Endothelial cell of umbilical vein (primary cell): ENCODE data around the gene TAMM41. TPM values are rescaled to one million over a fixed set of nuclear protein-coding genes. Genes with fewer than 3 reads are reported as not detected.
A peak's percentile ranks its signal among the peaks of the same experiment; 100 is the strongest.

Experiments
- BruUV-seq: library from RNA; stranded (reverse); fragments of 400-500 nt; replicated peaks from 2 replicates; lab custom pipeline; 2021; lab: Mats Ljungman, UMichigan
- CTCF ChIA-PET: fragments of 300-600, 350-600 bp; sonication (Branson Sonifier 250); formaldehyde crosslinking; loops from one replicate; lab custom pipeline; 2021; ENCODE audit warnings: antibody characterized with exemption, inconsistent platforms; lab: Charles Lee
- POLR2A ChIA-PET: fragments of 300-600, 350-600 bp; sonication (Branson Sonifier 250); formaldehyde crosslinking; loops from one replicate; lab custom pipeline; 2021; ENCODE audit warnings: antibody characterized with exemption, inconsistent platforms; lab: Charles Lee
- DNase-seq: peaks from one replicate; pipeline ENCODE4 v3.0.0-alpha.2; 2011; ENCODE audit warnings: low read depth, low spot score
- FAIRE-seq: peaks from 2 replicates; lab custom pipeline; 2011; peaks lifted over from hg19 to GRCh38; lab: Jason Lieb, UNC
- H2AFZ ChIP-seq: 2 replicates; pipeline ENCODE4 v1.6.0; 2012; ENCODE audit warnings: low read depth, low read length, control low read depth, inconsistent platforms
- H3K27ac ChIP-seq: 2 replicates; pipeline ENCODE4 v1.5.1; 2011; ENCODE audit warnings: low read depth, mild to moderate bottlenecking, control low read depth, low read length, moderate library complexity; ENCODE audit not compliant: insufficient read depth
- H3K27me3 ChIP-seq, 2 experiments: 2 replicates each; pipeline versions ENCODE4 v1.6.0 to v1.6.1; 2011; ENCODE audit warnings: low read length in 2 of 2, mixed read lengths in 1 of 2; ENCODE audit not compliant: control insufficient read depth in 2 of 2, insufficient read depth in 2 of 2
- H3K36me3 ChIP-seq, 2 experiments: 2 replicates in 1 of 2; 3 replicates in 1 of 2; pipeline ENCODE4 v1.5.1; 2011; ENCODE audit warnings: low read length in 2 of 2, mild to moderate bottlenecking in 1 of 2, moderate library complexity in 1 of 2; ENCODE audit not compliant: control insufficient read depth in 2 of 2, insufficient read depth in 2 of 2; ENCODE audit errors: extremely low read depth in 1 of 2
- H3K4me1 ChIP-seq: 3 replicates; pipeline ENCODE4 v1.5.1; 2011; ENCODE audit warnings: mild to moderate bottlenecking, low read length; ENCODE audit not compliant: control insufficient read depth, insufficient read depth; ENCODE audit errors: extremely low read depth
- H3K4me2 ChIP-seq: 2 replicates; pipeline ENCODE4 v1.6.1; 2011; ENCODE audit warnings: low read length, control low read depth, mixed read lengths; ENCODE audit not compliant: insufficient read depth
- H3K4me3 ChIP-seq, 3 experiments: fragments of 200-600 bp in 1 of 3; sonication (generic), shearing (Covaris generic) in 1 of 3; replicated peaks in 1 of 3; 2 replicates each; pipeline ENCODE4 v1.5.1; 2011 to 2016; ENCODE audit warnings: control low read depth in 3 of 3, low read length in 3 of 3, mild to moderate bottlenecking in 2 of 3, inconsistent platforms in 1 of 3, low read depth in 1 of 3, moderate library complexity in 1 of 3; ENCODE audit not compliant: insufficient read depth in 1 of 3
- H3K79me2 ChIP-seq: 2 replicates; pipeline ENCODE4 v1.6.0; 2012; ENCODE audit warnings: low read length, inconsistent platforms; ENCODE audit not compliant: control insufficient read depth, insufficient read depth
- H3K9ac ChIP-seq: replicated peaks from 2 replicates; pipeline ENCODE3; 2011; ENCODE audit warnings: low read length, control low read depth; ENCODE audit not compliant: insufficient read depth; ENCODE audit errors: extremely low read depth
- H3K9me1 ChIP-seq: replicated peaks from 3 replicates; pipeline ENCODE4 v1.6.0; 2011; ENCODE audit warnings: mild to moderate bottlenecking, low read length; ENCODE audit not compliant: control insufficient read depth, insufficient read depth; ENCODE audit errors: extremely low read depth
- H3K9me3 ChIP-seq: replicated peaks from 2 replicates; pipeline ENCODE4 v1.5.1; 2012; ENCODE audit warnings: low read length, inconsistent platforms; ENCODE audit not compliant: control insufficient read depth, insufficient read depth
- H4K20me1 ChIP-seq: replicated peaks from 2 replicates; pipeline ENCODE3; 2011; ENCODE audit warnings: mild to moderate bottlenecking, low read length; ENCODE audit not compliant: control insufficient read depth, insufficient read depth; ENCODE audit errors: extremely low read depth
- CTCF ChIP-seq, 2 donors: IDR thresholded peaks; 1 replicate in 1 of 2; 2 replicates in 1 of 2; pipeline ENCODE4 v1.5.1; 2011; ENCODE audit warnings: low read length in 2 of 2, mild to moderate bottlenecking in 2 of 2, moderate library complexity in 2 of 2, control low read depth in 1 of 2, inconsistent platforms in 1 of 2, low read depth in 1 of 2; ENCODE audit not compliant: insufficient read depth in 1 of 2; ENCODE audit errors: extremely low read depth in 1 of 2
- EZH2 ChIP-seq: IDR thresholded peaks from 2 replicates; pipeline ENCODE4 v1.6.1; 2012; ENCODE audit warnings: borderline replicate concordance, low read depth, mild to moderate bottlenecking, moderate library complexity, low read length, inconsistent platforms; ENCODE audit not compliant: severe bottlenecking
- FOS ChIP-seq: IDR thresholded peaks from 2 replicates; pipeline ENCODE4 v1.6.1; 2011; ENCODE audit warnings: mild to moderate bottlenecking, low read length, moderate library complexity, borderline replicate concordance; ENCODE audit not compliant: insufficient read depth
- GATA2 ChIP-seq: IDR thresholded peaks from 2 replicates; pipeline ENCODE4 v1.7.0; 2011; ENCODE audit warnings: low read depth, mild to moderate bottlenecking, moderate library complexity, mixed read lengths, low read length; ENCODE audit not compliant: insufficient read length, insufficient read depth
- JUN ChIP-seq: IDR thresholded peaks from 2 replicates; pipeline ENCODE4 v1.6.1; 2011; ENCODE audit warnings: borderline replicate concordance, low read depth; ENCODE audit not compliant: insufficient read length, insufficient read depth
- MAX ChIP-seq: IDR thresholded peaks from 2 replicates; pipeline ENCODE4 v1.6.1; 2011; ENCODE audit not compliant: insufficient read depth, insufficient read length
- MYC ChIP-seq: IDR thresholded peaks from one replicate; pipeline ENCODE4 v1.6.1; 2011; ENCODE audit warnings: mild to moderate bottlenecking, low read depth, low read length
- POLR2A ChIP-seq: IDR thresholded peaks from 2 replicates; pipeline ENCODE4 v1.6.1; 2012; ENCODE audit warnings: low read depth, mild to moderate bottlenecking, control low read depth, low read length
- POLR2AphosphoS5 ChIP-seq: IDR thresholded peaks from 2 replicates; pipeline ENCODE4 v1.6.1; 2012; ENCODE audit warnings: low read depth, mild to moderate bottlenecking, control low read depth, low read length, moderate library complexity; ENCODE audit not compliant: insufficient read depth
- dilution Hi-C: fragments of 300-500 bp; cut with MboI; formaldehyde crosslinking; loops from one replicate; pipeline ENCODE4 v1.15.0; 2019; ENCODE audit warnings: low sequenced_read_pairs; ENCODE audit not compliant: extremely low pct_ligation_motif_present
- intact Hi-C: fragments of 100-400 bp; cut with micrococcal nuclease; formaldehyde crosslinking; loops from one replicate; pipeline ENCODE4 v1.10.0; 2022
- polyA plus RNA-seq, 4 experiments: library from polyadenylated mRNA; depleted of rRNA in 3 of 4; stranded (reverse) in 3 of 4; unstranded in 1 of 4; fragments of >200 nt; gene quantifications; 2 replicates each; pipeline versions ENCODE4 v1.2.1 to v1.2.3, GENCODE V29; 2011 to 2012; ENCODE audit warnings: missing spikeins in 1 of 4
- total RNA-seq: library from RNA; stranded (reverse); gene quantifications from 2 replicates; pipeline ENCODE4 v1.2.3, GENCODE V29; 2021

Gene TAMM41
- total and polyA plus RNA-seq, 2 donors (not counting 3 experiments of a cell fraction or from before 2014, with no cell fraction given): 12.6 to 29.7 TPM

- FAIRE-seq (no peak), DNase-seq (peak; percentile 6)
- H2AFZ ChIP-seq: no peak overlapping the region
- no peaks in the 10 kb centered on the region for H4K20me1 ChIP-seq
- H3K27me3 ChIP-seq: no peaks in the 10 kb centered on the region
- no peak overlapping the region for H3K27ac ChIP-seq
- H3K9me3 ChIP-seq: no peaks in the 10 kb centered on the region
- TF ChIP-seq POLR2A (no peak), CTCF (IDR thresholded peaks at IDR 0.05; ENCODE audit: extremely low read depth in 1 of 2, insufficient read depth in 1 of 2, low read depth in 1 of 2, low read length in 2 of 2) (no peak), POLR2AphosphoS5 (no peak), MAX (no peak), GATA2 (no peak), MYC (no peak), JUN (no peak), FOS (no peak), EZH2 (no peak)
- ChIA-PET CTCF (interaction anchor here (2.1 to 4.0 kb wide), 2 partner anchors 11 kb away, joined by 8 to 12 read pairs; no protein-coding TSS in a partner anchor), POLR2A (no interaction called here)
- H3K79me2 ChIP-seq: no peaks in the 10 kb centered on the region
- no peaks in the 10 kb centered on the region for H3K9me1 ChIP-seq
- no peak overlapping the region for H3K4me3 ChIP-seq
- no TSS peak for BruUV-seq
- H3K9ac ChIP-seq: no peak overlapping the region
- intact Hi-C loops (no loop called here), dilution Hi-C loops (no loop called here)
- no peaks in the 10 kb centered on the region for H3K4me1 ChIP-seq
- H3K36me3 ChIP-seq: no peaks in the 10 kb centered on the region
- no peak overlapping the region for H3K4me2 ChIP-seq
Measured at GRCh38 chr3:11815111-11815510, 31.6 kb downstream of the TAMM41 start.
